Mesothelial cell of epicardium (in vitro differentiated cells): Measurements from ENCODE around the gene NFIX. TPM values are rescaled to one million over a fixed set of nuclear protein-coding genes. Genes with fewer than 3 reads are reported as not detected.

Experiments
- DNase-seq, 2 experiments: peaks; one replicate each; pipeline ENCODE4 v3.0.0; 2021; ENCODE audit warnings: low spot score in 2 of 2; ENCODE audit not compliant: unreplicated experiment in 2 of 2
- H3K27ac Mint-ChIP-seq: 2 replicates; pipeline ENCODE4 v1.8.0; 2021; ENCODE audit warnings: mixed read lengths
- H3K27me3 Mint-ChIP-seq: 2 replicates; pipeline ENCODE4 v1.8.0; 2021; ENCODE audit warnings: low read depth, mixed read lengths
- H3K36me3 Mint-ChIP-seq: 2 replicates; pipeline ENCODE4 v1.8.0; 2021; ENCODE audit warnings: mixed read lengths
- H3K4me1 Mint-ChIP-seq: 2 replicates; pipeline ENCODE4 v1.8.0; 2021; ENCODE audit warnings: mixed read lengths
- H3K4me3 Mint-ChIP-seq: 2 replicates; pipeline ENCODE4 v1.8.0; 2021; ENCODE audit warnings: mild to moderate bottlenecking, moderate library complexity, mixed read lengths
- H3K9me3 Mint-ChIP-seq: 2 replicates; pipeline ENCODE4 v1.8.0; 2021; ENCODE audit warnings: mixed read lengths
- CTCF ChIP-seq: fragments of 200-600 bp; sonication (generic); IDR thresholded peaks from one replicate; pipeline ENCODE4 v1.5.0; 2021; ENCODE audit warnings: antibody characterized with exemption; ENCODE audit not compliant: unreplicated experiment
- total RNA-seq: library from RNA; stranded (reverse); gene quantifications from 3 replicates; pipeline ENCODE4 v1.2.1, GENCODE V29; 2021

NFIX gene
- total RNA-seq, 1 donor from 2014 or later, result 52.4 TPM

DNA sequence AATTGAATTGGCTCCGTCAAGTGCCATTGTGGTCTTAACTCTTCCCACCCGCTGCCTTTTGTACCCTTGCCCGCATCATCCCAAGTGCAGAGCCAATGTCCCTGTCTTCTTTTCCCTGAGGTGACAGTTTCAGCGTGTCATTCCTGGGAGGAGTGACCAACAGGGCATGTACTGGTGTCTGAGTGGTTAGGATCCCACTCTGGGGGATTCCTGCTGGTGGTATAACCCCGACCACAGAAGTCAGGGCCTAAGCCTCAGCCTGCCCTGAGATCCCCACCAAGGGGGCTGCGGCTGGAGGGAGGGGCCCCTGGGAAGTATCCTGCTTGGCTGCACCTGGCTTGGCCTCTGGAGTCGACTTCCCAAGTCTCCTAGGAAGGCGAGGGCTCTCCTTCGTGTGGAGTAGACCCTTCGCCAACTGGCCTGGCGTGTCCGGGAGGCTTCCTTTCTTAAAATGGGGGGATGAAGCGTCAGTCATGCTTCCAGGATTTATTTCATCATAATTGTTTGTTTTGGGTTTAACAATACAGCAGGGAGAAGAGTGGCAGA, 40.6 kb downstream of the NFIX start:
- no peak for TF ChIP-seq CTCF
- DNase-seq, result no peak
- H3K9me3 Mint-ChIP-seq, result no peaks in the 10 kb centered on the region
- H3K4me1 Mint-ChIP-seq, result peaks cover 55% of the 10 kb centered on the region
- H3K36me3 Mint-ChIP-seq, result peaks cover 3% of the 10 kb centered on the region
- H3K27ac Mint-ChIP-seq, result peak overlapping the region; percentile 76
- peaks cover 47% of the 10 kb centered on the region for H3K27me3 Mint-ChIP-seq
- H3K4me3 Mint-ChIP-seq, result no peak overlapping the region

DNA sequence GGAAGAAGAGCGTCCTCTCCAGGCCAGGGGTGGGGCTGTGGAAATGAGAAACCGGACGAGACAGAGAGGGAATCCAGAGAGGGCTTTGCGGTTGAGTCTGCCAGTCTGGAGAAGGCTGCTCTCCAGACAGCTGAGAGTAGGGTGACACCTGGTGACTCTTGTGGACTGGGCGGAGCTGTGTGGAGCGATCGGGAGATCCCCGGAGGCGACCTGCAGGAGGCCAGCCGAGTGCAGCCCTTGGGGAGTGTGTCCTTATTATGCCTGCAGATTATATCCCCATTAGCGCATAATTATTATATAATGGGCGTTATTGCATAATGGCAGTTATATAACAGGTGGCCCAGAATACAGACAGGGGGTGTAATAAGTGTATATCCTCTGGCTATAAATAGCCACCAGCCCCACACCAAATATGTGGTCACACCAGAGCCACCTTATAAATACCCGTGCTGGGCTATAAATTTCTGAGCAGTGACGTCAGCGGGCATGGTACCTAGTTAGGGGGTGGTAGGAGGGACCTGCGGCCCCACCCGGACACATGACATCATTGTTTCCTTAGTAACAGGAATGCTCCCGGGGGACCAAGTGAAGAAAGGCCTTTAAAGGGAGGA, 41.2 kb downstream of the NFIX start:
- peaks cover 42% of the 10 kb centered on the region for H3K27me3 Mint-ChIP-seq

GRCh38 chr19:13037161-13037560, 41.9 kb downstream of the NFIX start:
- Mint-ChIP-seq H3K4me1 (peaks cover 54% of the 10 kb centered on the region), H3K36me3 (peaks cover 3% of the 10 kb centered on the region)
- no peak for TF ChIP-seq CTCF

More for the DNA sequence above, 41.2 kb downstream of the NFIX start:
- H3K9me3 Mint-ChIP-seq, result no peaks in the 10 kb centered on the region
- TF ChIP-seq CTCF, result no peak
- DNase-seq, result no peak
- H3K36me3 Mint-ChIP-seq, result peaks cover 3% of the 10 kb centered on the region
- H3K4me1 Mint-ChIP-seq, result peaks cover 57% of the 10 kb centered on the region
- H3K27ac Mint-ChIP-seq, result peak overlapping the region; percentile 79
- no peak overlapping the region for H3K4me3 Mint-ChIP-seq

GRCh38 chr19:13037731-13038130, 42.5 kb downstream of the NFIX start:
- Mint-ChIP-seq H3K27me3 (peaks cover 32% of the 10 kb centered on the region), H3K9me3 (no peaks in the 10 kb centered on the region), H3K4me1 (peaks cover 55% of the 10 kb centered on the region)

More at GRCh38 chr19:13037161-13037560, 41.9 kb downstream of the NFIX start:
- Mint-ChIP-seq H3K27me3 (peaks cover 36% of the 10 kb centered on the region), H3K4me3 (no peak overlapping the region), H3K27ac (peak overlapping the region; percentile 79), H3K9me3 (no peaks in the 10 kb centered on the region)
- DNase-seq, result no peak

DNA sequence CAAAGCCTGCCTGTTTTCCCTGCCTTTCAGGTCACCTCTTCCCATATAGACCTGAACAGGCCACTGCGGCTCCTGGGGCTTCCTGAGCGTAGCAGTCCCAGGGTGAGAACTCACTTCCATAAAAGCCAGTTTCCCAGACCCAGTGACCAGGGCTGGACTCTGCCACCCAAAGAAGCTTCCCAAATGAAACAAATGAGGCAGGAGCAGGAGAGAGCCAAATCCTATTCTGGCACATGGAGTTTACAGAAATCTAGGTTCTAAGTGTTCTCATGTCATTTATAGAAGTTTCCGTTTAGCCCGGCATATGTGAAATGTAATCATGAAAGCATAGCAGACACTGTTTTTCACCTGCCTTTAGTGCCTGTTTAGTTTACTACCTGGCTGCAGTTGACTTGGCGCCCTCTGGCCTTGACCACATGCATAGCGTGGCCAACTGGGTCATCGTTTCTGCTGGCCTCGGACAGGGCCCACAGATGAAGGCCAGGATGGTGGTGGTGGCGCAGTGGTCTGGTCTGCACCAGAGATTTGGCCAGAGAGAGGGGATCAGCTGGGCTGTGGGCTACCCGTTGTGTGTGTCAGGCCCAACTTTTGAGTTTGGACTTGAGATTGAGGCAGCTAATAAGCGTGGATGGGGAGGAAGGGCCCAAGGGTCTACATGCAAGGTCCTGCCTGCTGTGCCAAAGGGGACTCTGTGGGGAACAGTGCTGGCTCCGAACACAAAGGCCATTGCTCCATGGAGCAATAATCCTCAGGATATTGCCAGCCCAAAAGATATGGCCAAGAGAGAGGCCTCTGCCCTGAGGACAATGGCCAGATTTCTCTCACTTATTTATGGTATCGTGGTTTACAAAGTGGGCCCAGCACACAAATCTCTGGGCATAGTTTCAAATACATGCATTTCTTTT, 43.3 kb downstream of the NFIX start:
- Mint-ChIP-seq H3K36me3 (peaks cover 3% of the 10 kb centered on the region), H3K9me3 (no peaks in the 10 kb centered on the region), H3K27me3 (peaks cover 33% of the 10 kb centered on the region), H3K27ac (no peak overlapping the region), H3K4me3 (no peak overlapping the region), H3K4me1 (peaks cover 58% of the 10 kb centered on the region)
- no peak for TF ChIP-seq CTCF
- no peak for DNase-seq

More at GRCh38 chr19:13037731-13038130, 42.5 kb downstream of the NFIX start:
- Mint-ChIP-seq H3K4me3 (no peak overlapping the region), H3K27ac (peak overlapping the region; percentile 79), H3K36me3 (peaks cover 3% of the 10 kb centered on the region)
- no peak for DNase-seq
- TF ChIP-seq CTCF, result no peak
